CD4-positive, alpha-beta T cell treated with Interleukin-15 for 4 hours (primary cell): Measurements from ENCODE around the gene PPIL4.

ENCODE experiments used
- DNase-seq: peaks from one replicate; pipeline ENCODE4 v3.0.0-alpha.2; 2020; ENCODE audit warnings: low spot score

The PPIL4 gene

DNA sequence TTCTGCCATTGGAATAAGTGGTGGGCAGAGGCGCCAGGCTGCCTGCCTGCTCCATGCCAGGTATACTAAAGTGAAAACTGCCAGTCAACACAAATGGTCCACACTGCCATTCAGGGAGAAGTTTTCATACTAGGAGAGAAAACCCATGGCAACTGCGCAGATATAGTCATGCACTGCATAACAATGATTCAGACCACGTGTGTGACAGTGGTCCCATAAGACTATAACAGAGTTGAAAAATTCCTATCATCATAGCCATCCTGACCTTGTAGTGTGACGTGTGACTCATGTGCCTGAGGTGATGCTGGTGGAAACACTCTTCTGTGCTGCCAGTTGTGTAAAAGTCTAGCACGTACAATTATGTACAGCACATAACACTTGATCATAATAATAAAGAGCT is 86.1 kb downstream of the PPIL4 start:
- DNase-seq, result no peak

DNA sequence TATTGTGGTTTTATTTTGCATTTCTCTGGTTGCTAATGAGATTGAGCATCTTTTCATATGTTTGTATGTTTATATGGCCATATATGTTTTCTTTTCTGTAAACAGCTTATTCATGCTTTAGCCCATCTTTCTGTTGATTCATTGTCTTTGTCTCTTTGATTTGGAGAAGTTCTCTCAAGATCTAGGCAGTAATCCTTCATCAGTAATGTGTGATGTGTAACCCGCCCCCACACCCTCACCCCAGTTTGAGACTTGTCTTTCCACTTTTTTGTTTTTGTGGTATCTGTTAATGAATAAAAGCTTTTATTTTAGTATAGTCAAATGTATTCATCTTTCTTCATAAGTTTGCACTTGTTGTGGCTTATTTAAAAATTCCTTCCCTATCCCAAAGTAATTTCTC is 87.0 kb downstream of the PPIL4 start:
- no peak for DNase-seq

DNA sequence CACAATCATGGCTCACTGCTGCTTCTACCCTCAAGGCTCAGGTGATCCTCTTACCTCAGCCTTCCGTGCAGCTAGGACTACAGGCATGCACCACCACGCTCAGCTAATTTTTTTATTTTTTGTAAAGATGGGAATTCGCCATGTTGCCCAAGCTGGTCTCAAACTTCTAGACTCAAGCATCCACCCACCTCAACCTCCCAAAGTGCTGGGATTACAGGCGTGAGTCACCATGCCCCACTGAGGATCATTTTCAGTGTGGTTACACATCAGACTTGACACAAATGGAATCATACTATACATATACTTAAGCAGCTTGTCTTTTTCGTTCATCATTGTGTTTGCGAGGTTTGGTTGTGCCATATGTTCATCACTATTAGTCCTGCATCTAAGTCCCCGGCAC is 87.6 kb downstream of the PPIL4 start:
- no peak for DNase-seq

- no peak for DNase-seq
These were observed 88.4 kb downstream of the PPIL4 start for GRCh38 chr6:149457316-149457884.

GRCh38 chr6:149456311-149457021 is 89.4 kb downstream of the PPIL4 start:
- no peak for DNase-seq

DNA sequence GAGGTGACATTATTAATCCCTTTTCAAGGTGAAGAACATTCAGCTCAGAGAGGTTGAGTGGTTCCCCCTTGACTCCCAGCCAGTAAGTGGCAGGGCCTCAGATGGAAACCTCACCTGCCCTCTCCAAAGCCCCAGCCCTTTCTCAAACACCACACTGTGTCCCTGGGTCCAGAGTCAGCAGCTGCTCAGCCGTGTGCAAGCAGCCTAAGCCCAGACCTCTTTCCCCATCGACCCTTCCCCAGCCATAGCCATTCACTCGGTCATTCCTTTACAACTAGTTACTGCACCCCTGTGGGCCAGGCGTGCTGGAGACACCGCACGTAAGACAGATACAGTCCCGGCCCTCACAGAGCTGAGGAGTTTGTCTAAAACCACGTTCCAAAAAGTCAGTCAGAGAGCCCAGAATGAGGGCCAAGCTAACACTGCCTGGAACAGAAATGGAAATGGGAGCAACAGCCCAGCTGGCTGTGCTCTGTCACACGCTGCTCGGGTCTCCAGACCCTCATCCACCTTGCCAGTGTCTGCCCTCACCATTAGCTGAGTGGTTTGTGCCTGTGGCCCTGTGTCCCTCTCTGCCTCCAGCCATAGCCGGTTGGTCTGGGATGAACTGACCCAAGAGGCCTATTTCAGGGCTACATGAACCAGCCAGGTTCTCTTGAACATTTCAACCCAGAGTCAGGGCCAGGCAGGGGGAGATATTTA is 90.7 kb downstream of the PPIL4 start:
- no peak for DNase-seq
